Measurements from ENCODE around the gene C1GALT1C1L.

GRCh38 chr2:43718530-43719124, 42.4 kb upstream of the C1GALT1C1L start:
- TF ChIP-seq EZH2 (IDR thresholded peaks at IDR 0.05; ENCODE audit: borderline replicate concordance, low read length) (no peak), CTCF (conservative IDR thresholded peaks at IDR 0.05 in 1 of 2, IDR thresholded peaks at IDR 0.05 in 1 of 2; ENCODE audit: extremely low read depth in 1 of 2, insufficient read depth in 1 of 2, low read depth in 1 of 2, low read length in 2 of 2) (no peak)
